IMR-90 (cell line): ENCODE measurements around the gene ZSCAN23. TPM values are rescaled to one million over a fixed set of nuclear protein-coding genes. Genes with fewer than 3 reads are reported as not detected.
"Not testable (repeated sequence)": the region's sequence is repeated elsewhere in the genome, so short reads cannot be mapped to it uniquely, and the experiment has no call there.

Experiments
- ATAC-seq: fragments of 200-7000 bp; cut with Tn5 transposase; 2 replicates; pipeline ENCODE4 v1.9.1; 2020; ENCODE audit warnings: low read depth, mild to moderate bottlenecking, moderate library complexity
- BruUV-seq: library from RNA; stranded (reverse); fragments of 400-500 nt; replicated peaks from 2 replicates; lab custom pipeline; 2021; lab: Mats Ljungman, UMichigan
- CTCF ChIA-PET: fragments of 300-600 bp; formaldehyde crosslinking; extraction: SDS; loops from one replicate; lab custom pipeline; 2021; ENCODE audit warnings: antibody characterized with exemption; lab: Yijun Ruan, JAX
- POLR2A ChIA-PET: fragments of 300-600 bp; sonication (Branson Sonifier 250); formaldehyde crosslinking; loops from one replicate; lab custom pipeline; 2022; ENCODE audit warnings: antibody characterized with exemption; ENCODE audit not compliant: unreplicated experiment; lab: Charles Lee
- DNase-seq: peaks from one replicate; pipeline ENCODE4 v3.0.0; 2013
- H2AFZ ChIP-seq: replicated peaks from 2 replicates; pipeline ENCODE3; 2013; ENCODE audit warnings: low read length, mild to moderate bottlenecking; ENCODE audit not compliant: poor library complexity
- H2AK5ac ChIP-seq: 2 replicates; pipeline ENCODE4 v1.6.1; 2013; ENCODE audit warnings: low read depth, low read length, inconsistent platforms
- H2AK9ac ChIP-seq: replicated peaks from 2 replicates; pipeline ENCODE3; 2013; ENCODE audit warnings: mild to moderate bottlenecking, low read depth, low read length, moderate library complexity; ENCODE audit not compliant: poor library complexity
- H2BK120ac ChIP-seq: 2 replicates; pipeline ENCODE4 v1.6.1; 2013; ENCODE audit warnings: low read depth, low read length, inconsistent platforms
- H2BK15ac ChIP-seq: 3 replicates; pipeline ENCODE4 v1.6.1; 2013; ENCODE audit warnings: low read depth, low read length, inconsistent platforms
- H2BK20ac ChIP-seq: 2 replicates; pipeline ENCODE4 v1.6.1; 2013; ENCODE audit warnings: low read depth, mild to moderate bottlenecking, inconsistent platforms, low read length, moderate library complexity
- H2BK5ac ChIP-seq: 2 replicates; pipeline ENCODE4 v1.6.1; 2013; ENCODE audit warnings: mild to moderate bottlenecking, low read depth, low read length, inconsistent platforms; ENCODE audit not compliant: poor library complexity, severe bottlenecking
- H3K14ac ChIP-seq: replicated peaks from 2 replicates; pipeline ENCODE4 v1.6.1; 2013; ENCODE audit warnings: low read depth, low read length, inconsistent platforms
- H3K18ac ChIP-seq: 2 replicates; pipeline ENCODE4 v1.6.1; 2013; ENCODE audit warnings: low read depth, low read length, control low read depth
- H3K23ac ChIP-seq: 2 replicates; pipeline ENCODE4 v1.6.1; 2013; ENCODE audit warnings: low read depth, low read length, inconsistent platforms
- H3K27ac ChIP-seq: 2 replicates; pipeline ENCODE4 v1.5.1; 2013; ENCODE audit warnings: mild to moderate bottlenecking, control low read depth, low read length; ENCODE audit not compliant: insufficient read depth
- H3K27me3 ChIP-seq: 2 replicates; pipeline ENCODE4 v1.6.1; 2013; ENCODE audit warnings: low read length; ENCODE audit not compliant: control insufficient read depth, insufficient read depth
- H3K36me3 ChIP-seq: 2 replicates; pipeline ENCODE4 v1.6.1; 2013; ENCODE audit warnings: low read length, mixed read lengths; ENCODE audit not compliant: control insufficient read depth, insufficient read depth
- H3K4ac ChIP-seq: 2 replicates; pipeline ENCODE4 v1.6.1; 2013; ENCODE audit warnings: low read depth, low read length, inconsistent platforms
- H3K4me1 ChIP-seq: 2 replicates; pipeline ENCODE4 v1.6.1; 2013; ENCODE audit warnings: low read length, mixed read lengths; ENCODE audit not compliant: control insufficient read depth, insufficient read depth
- H3K4me2 ChIP-seq: 2 replicates; pipeline ENCODE4 v1.6.1; 2013; ENCODE audit warnings: low read depth, mild to moderate bottlenecking, control low read depth, low read length, moderate library complexity
- H3K4me3 ChIP-seq: 2 replicates; pipeline ENCODE4 v1.5.1; 2013; ENCODE audit warnings: low read depth, mild to moderate bottlenecking, control low read depth, low read length, moderate library complexity; ENCODE audit not compliant: insufficient read depth
- H3K56ac ChIP-seq: 2 replicates; pipeline ENCODE4 v1.6.1; 2013; ENCODE audit warnings: low read length, inconsistent platforms; ENCODE audit not compliant: insufficient read depth; ENCODE audit errors: extremely low read depth
- H3K79me1 ChIP-seq, 2 experiments: 2 replicates each; pipeline ENCODE4 v1.6.1; 2013; ENCODE audit warnings: low read length in 2 of 2, inconsistent platforms in 1 of 2, low read depth in 1 of 2
- H3K9ac ChIP-seq: 2 replicates; pipeline ENCODE4 v1.6.1; 2013; ENCODE audit warnings: low read depth, low read length, control low read depth
- H3K9me1 ChIP-seq: 2 replicates; pipeline ENCODE4 v1.6.1; 2013; ENCODE audit warnings: low read length, inconsistent platforms; ENCODE audit not compliant: insufficient read depth
- H3K9me3 ChIP-seq: 2 replicates; pipeline ENCODE4 v1.6.1; 2013; ENCODE audit warnings: low read length; ENCODE audit not compliant: control insufficient read depth, insufficient read depth
- H4K20me1 ChIP-seq: 2 replicates; pipeline ENCODE4 v1.6.1; 2013; ENCODE audit warnings: low read length, inconsistent platforms; ENCODE audit not compliant: insufficient read depth
- H4K5ac ChIP-seq: 2 replicates; pipeline ENCODE4 v1.6.1; 2013; ENCODE audit warnings: mild to moderate bottlenecking, low read depth, low read length, control low read depth
- H4K8ac ChIP-seq, 2 experiments: 2 replicates each; pipeline ENCODE4 v1.6.1; 2013; ENCODE audit warnings: low read depth in 2 of 2, low read length in 2 of 2, control low read depth in 1 of 2, inconsistent platforms in 1 of 2
- H4K91ac ChIP-seq: 2 replicates; pipeline ENCODE4 v1.6.1; 2013; ENCODE audit warnings: low read depth, low read length, inconsistent platforms; ENCODE audit not compliant: insufficient read depth
- MAFK ChIP-seq: IDR thresholded peaks from 2 replicates; pipeline ENCODE4 v1.6.1; 2012; ENCODE audit warnings: low read depth, low read length, improper control_type of control experiment
- WGBS, 2 experiments: methylation state at CpG; one replicate each; pipeline versions ENCODE4 v1.1.5 to v1.1.7; 2013; ENCODE audit warnings: missing lambda C conversion rate in 2 of 2; ENCODE audit not compliant: insufficient read length in 1 of 2; ENCODE audit errors: extremely low coverage in 2 of 2; 5-methylcytosine and 5-hydroxymethylcytosine counted together
- dilution Hi-C: fragments of 300-500 bp; cut with HindIII; formaldehyde crosslinking; loops from one replicate; pipeline ENCODE4 v1.14.3; 2018; ENCODE audit warnings: low sequenced_read_pairs; ENCODE audit not compliant: unreplicated experiment
- in situ Hi-C: fragments of 300-500 bp; cut with MboI; formaldehyde crosslinking; loops from 3 replicates; pipeline ENCODE4 v1.14.3; 2019; ENCODE audit warnings: low sequenced_read_pairs, inconsistent platforms, mixed read lengths
- intact Hi-C: fragments of 100-400 bp; cut with micrococcal nuclease; formaldehyde crosslinking; loops from 2 replicates; pipeline ENCODE4 v1.10.0; 2022
- polyA plus RNA-seq, 3 experiments: library from polyadenylated mRNA; depleted of rRNA; stranded (reverse); fragments of >200 nt; gene quantifications; 2 replicates each; pipeline ENCODE4 v1.2.3, GENCODE V29; 2012; ENCODE audit warnings: low replicate concordance in 1 of 3
- total RNA-seq: library from RNA; depleted of rRNA; stranded (reverse); fragments of >200 nt; gene quantifications from 2 replicates; pipeline ENCODE4 v1.2.3, GENCODE V29; 2012

ZSCAN23 gene
- total and polyA plus RNA-seq, 2 of the 4 experiments (the other 2 are of a cell fraction) = 1.7 to 8.4 TPM

DNA sequence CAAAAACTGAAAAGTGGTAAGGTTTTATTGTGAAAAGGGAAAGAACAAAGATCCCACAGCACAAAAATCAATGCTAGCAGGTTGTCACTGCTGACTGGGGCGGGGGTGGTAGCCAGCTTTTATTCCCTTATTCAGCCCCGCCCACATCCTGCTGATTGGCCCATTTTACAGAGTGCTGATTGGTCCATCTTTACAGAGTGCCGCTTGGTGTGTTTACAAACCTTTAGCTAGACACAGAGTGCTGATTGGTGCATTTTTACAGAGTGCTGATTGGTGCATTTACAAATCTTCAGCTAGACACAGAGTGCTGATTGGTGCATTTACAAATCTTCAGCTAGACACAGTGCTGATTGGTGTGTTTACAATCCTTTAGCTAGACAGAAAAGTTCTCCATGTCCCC is 1.5 kb upstream of the ZSCAN23 start:
- ATAC-seq, H3K27me3 ChIP-seq, H4K20me1 ChIP-seq, CTCF ChIA-PET, H3K9me1 ChIP-seq, in situ Hi-C loops, H3K4me3 ChIP-seq, POLR2A ChIA-PET, H3K18ac ChIP-seq, H3K9ac ChIP-seq, H4K8ac ChIP-seq, intact Hi-C loops, H2BK120ac ChIP-seq, H3K14ac ChIP-seq, H2AK9ac ChIP-seq, H3K56ac ChIP-seq, H4K91ac ChIP-seq, H3K4me1 ChIP-seq, DNase-seq, H3K27ac ChIP-seq, dilution Hi-C loops, H3K36me3 ChIP-seq, H3K9me3 ChIP-seq, H2BK15ac ChIP-seq, H4K5ac ChIP-seq, H3K4ac ChIP-seq, H3K4me2 ChIP-seq, H2BK20ac ChIP-seq, H3K23ac ChIP-seq, H2AK5ac ChIP-seq, BruUV-seq, H2BK5ac ChIP-seq: not testable (repeated sequence)
- H2AFZ ChIP-seq = peak overlapping the region; percentile 60
- peak; percentile 27; the same call in 1 of the 2 replicates for TF ChIP-seq MAFK
- H3K79me1 ChIP-seq = peaks cover 10 to 20% of the 10 kb centered on the region in 2 experiments
- 100% methylated on average over 1 of the region's 3 CpGs; no CpG with 5 or more reads in 1 of the 2 experiments for whole genome bisulfite sequencing, 2 experiments
